MCF 10A (cell line): Measurements from ENCODE around the gene RRP1. TPM values are rescaled to one million over a fixed set of nuclear protein-coding genes. Genes with fewer than 3 reads are reported as not detected.
"Not testable (repeated sequence)": the region's sequence is repeated elsewhere in the genome, so short reads cannot be mapped to it uniquely, and the experiment has no call there.

ENCODE experiments used
- BruUV-seq: library from RNA; stranded (reverse); fragments of 400-500 nt; replicated peaks from 2 replicates; lab custom pipeline; 2021; lab: Mats Ljungman, UMichigan
- CTCF ChIA-PET: fragments of 300-600 bp; sonication (Branson Sonifier 250); formaldehyde crosslinking; extraction: SDS; loops from one replicate; lab custom pipeline; 2021; ENCODE audit warnings: antibody characterized with exemption, inconsistent platforms; lab: Yijun Ruan, JAX
- POLR2A ChIA-PET: fragments of 300-600, 350-650 bp; sonication (Branson Sonifier 250); formaldehyde crosslinking; extraction: SDS; loops from one replicate; lab custom pipeline; 2020; ENCODE audit warnings: antibody characterized with exemption, inconsistent platforms; lab: Yijun Ruan, JAX
- DNase-seq: peaks from one replicate; pipeline ENCODE4 v3.0.0-alpha.2; 2018; ENCODE audit not compliant: unreplicated experiment
- H3K27ac Mint-ChIP-seq: one replicate; pipeline ENCODE4 v1.8.0; 2022; ENCODE audit warnings: mild to moderate bottlenecking, low read depth, mixed read lengths; ENCODE audit not compliant: unreplicated experiment
- H3K27me3 Mint-ChIP-seq: one replicate; pipeline ENCODE4 v1.8.0; 2022; ENCODE audit warnings: mixed read lengths; ENCODE audit not compliant: insufficient read depth, unreplicated experiment
- H3K36me3 Mint-ChIP-seq: one replicate; pipeline ENCODE4 v1.8.0; 2022; ENCODE audit warnings: mild to moderate bottlenecking, moderate library complexity, mixed read lengths; ENCODE audit not compliant: insufficient read depth, unreplicated experiment
- H3K4me1 Mint-ChIP-seq: one replicate; pipeline ENCODE4 v1.8.0; 2022; ENCODE audit warnings: mixed read lengths; ENCODE audit not compliant: insufficient read depth, unreplicated experiment
- H3K4me3 Mint-ChIP-seq: one replicate; pipeline ENCODE4 v1.8.0; 2022; ENCODE audit warnings: mild to moderate bottlenecking, moderate library complexity, mixed read lengths; ENCODE audit not compliant: unreplicated experiment
- H3K9me3 Mint-ChIP-seq: one replicate; pipeline ENCODE4 v1.8.0; 2022; ENCODE audit warnings: mixed read lengths; ENCODE audit not compliant: unreplicated experiment
- intact Hi-C: fragments of 100-400 bp; cut with micrococcal nuclease; formaldehyde crosslinking; loops from 2 replicates; pipeline ENCODE4 v1.14.1; 2022
- total RNA-seq: library from RNA; stranded (reverse); gene quantifications from 2 replicates; pipeline ENCODE4 v1.2.3, GENCODE V29; 2022
- TF ChIP-seq, protein P1 (sequence below): fragments of 200-600 bp; IDR thresholded peaks from one replicate; pipeline ENCODE4 v1.8.0; 2022; ENCODE audit warnings: antibody characterized with exemption, mild to moderate bottlenecking; ENCODE audit not compliant: unreplicated experiment

RRP1 gene
- total RNA-seq, 1 experiment from 2014 or later: 56.0 TPM

DNA sequence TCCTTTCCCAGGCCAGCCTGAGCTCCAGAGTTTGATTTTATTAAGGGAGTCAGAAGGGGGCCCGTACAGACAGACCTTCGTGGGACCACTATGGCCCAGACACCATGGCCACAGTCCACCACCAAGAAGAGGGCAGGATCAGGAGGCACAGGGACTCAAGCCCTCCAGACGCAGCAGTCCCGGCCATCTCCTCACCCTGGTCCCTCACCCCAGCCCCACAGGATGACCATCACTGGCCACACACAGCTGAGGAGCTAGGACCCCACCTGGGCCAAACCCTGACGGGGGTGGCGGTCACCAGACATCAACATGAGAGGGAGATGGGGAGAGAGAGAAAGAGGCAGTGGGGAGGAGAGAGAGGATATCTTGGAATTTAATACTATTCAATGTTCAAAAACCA lies 46.5 kb downstream of the RRP1 start:
- TF ChIP-seq, protein P1, sequence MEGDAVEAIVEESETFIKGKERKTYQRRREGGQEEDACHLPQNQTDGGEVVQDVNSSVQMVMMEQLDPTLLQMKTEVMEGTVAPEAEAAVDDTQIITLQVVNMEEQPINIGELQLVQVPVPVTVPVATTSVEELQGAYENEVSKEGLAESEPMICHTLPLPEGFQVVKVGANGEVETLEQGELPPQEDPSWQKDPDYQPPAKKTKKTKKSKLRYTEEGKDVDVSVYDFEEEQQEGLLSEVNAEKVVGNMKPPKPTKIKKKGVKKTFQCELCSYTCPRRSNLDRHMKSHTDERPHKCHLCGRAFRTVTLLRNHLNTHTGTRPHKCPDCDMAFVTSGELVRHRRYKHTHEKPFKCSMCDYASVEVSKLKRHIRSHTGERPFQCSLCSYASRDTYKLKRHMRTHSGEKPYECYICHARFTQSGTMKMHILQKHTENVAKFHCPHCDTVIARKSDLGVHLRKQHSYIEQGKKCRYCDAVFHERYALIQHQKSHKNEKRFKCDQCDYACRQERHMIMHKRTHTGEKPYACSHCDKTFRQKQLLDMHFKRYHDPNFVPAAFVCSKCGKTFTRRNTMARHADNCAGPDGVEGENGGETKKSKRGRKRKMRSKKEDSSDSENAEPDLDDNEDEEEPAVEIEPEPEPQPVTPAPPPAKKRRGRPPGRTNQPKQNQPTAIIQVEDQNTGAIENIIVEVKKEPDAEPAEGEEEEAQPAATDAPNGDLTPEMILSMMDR: no peak
- intact Hi-C loops: no loop called here
- Mint-ChIP-seq H3K4me1 (no peaks in the 10 kb centered on the region), H3K9me3 (no peaks in the 10 kb centered on the region), H3K36me3 (no peaks in the 10 kb centered on the region), H3K27me3 (peaks cover 30% of the 10 kb centered on the region), H3K27ac (no peak overlapping the region), H3K4me3 (no peak overlapping the region)
- ChIA-PET CTCF (no interaction called here), POLR2A (no interaction called here)
- DNase-seq: no peak
- BruUV-seq: no TSS peak

DNA sequence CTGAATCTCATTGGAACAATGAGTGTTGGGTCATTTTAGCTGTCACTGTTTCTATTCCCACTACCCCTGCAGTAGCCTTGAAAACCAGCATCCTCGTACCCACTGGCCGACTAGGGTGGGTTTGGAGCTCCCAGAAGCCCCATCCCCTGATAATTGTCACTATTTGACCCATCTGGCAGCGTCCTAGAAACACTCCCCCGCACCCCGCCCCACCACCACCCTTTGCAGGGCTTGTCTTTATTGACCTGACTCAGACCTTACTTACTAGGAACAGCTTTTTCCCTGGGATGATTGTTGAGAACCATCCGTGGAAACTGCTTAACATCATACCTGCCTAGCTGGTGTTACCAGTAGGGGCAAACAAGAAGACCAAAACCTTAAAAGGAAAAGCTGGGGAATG lies 47.2 kb downstream of the RRP1 start:
- Mint-ChIP-seq H3K9me3 (no peaks in the 10 kb centered on the region), H3K27ac (no peak overlapping the region), H3K4me3 (no peak overlapping the region), H3K27me3 (peaks cover 27% of the 10 kb centered on the region), H3K36me3 (no peaks in the 10 kb centered on the region), H3K4me1 (no peaks in the 10 kb centered on the region)
- no peak for DNase-seq
- TF ChIP-seq, protein P1: no peak
- BruUV-seq: no TSS peak
- ChIA-PET POLR2A (interaction anchor here (0.8 kb wide), 1 partner anchor 12 kb away, joined by 5 read pairs; no protein-coding TSS in a partner anchor), CTCF (interaction anchor here (0.7 kb wide), 1 partner anchor 25 kb away, joined by 3 read pairs; no protein-coding TSS in a partner anchor)
- intact Hi-C loops: no loop called here

DNA sequence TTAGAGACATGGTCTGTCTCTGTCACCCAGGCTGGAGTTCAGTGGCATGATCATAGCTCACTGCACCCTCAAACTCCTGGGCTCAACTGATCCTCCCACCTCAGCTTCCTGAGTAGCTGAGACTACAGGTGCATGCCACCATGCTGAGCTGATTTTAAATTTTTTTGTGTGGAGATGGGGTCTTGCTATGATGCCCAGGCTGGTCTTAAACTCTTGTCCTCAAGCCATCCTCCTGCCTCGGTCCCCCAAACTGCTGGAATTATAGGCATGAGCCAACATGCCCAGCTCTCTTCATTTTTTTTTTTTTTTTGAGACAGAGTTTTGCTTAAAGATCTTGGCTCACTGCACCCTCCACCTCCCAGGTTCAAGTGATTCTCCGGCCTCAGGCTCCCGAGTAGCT lies 50.9 kb downstream of the RRP1 start:
- TF ChIP-seq, protein P1: no peak
- Mint-ChIP-seq H3K4me1 (no peaks in the 10 kb centered on the region), H3K36me3 (no peaks in the 10 kb centered on the region), H3K4me3 (no peak overlapping the region), H3K27me3 (peaks cover 27% of the 10 kb centered on the region), H3K27ac (no peak overlapping the region), H3K9me3 (no peaks in the 10 kb centered on the region)
- intact Hi-C loops: no loop called here
- DNase-seq: no peak
- CTCF ChIA-PET: no interaction called here
- no TSS peak for BruUV-seq
- POLR2A ChIA-PET: no interaction called here

DNA sequence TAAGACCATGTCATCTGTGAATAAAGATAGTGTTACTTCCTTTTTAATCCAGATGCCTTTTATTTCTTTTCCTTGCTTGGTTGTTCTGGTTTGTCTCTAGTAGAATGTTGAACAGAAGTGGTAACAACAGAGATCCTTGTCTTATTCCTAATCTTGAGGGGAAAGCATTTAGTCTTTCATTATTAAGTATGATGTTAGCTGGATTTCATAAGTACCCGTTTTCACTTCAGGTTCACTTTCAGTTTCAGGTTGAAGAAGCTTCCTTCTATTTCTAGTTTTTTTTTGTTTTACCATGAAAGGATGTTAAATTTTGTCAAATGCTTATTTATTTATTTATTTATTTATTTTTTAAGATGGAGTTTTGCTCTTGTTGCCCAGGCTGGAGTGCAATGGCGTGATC lies 53.4 kb downstream of the RRP1 start:
- Mint-ChIP-seq H3K27ac (no peak overlapping the region), H3K4me1 (no peaks in the 10 kb centered on the region), H3K9me3 (no peaks in the 10 kb centered on the region), H3K36me3 (no peaks in the 10 kb centered on the region), H3K27me3 (peaks cover 12% of the 10 kb centered on the region), H3K4me3 (no peak overlapping the region)
- no TSS peak for BruUV-seq
- ChIA-PET POLR2A (no interaction called here), CTCF (no interaction called here)
- TF ChIP-seq, protein P1: no peak
- DNase-seq: no peak
- intact Hi-C loops: no loop called here

DNA sequence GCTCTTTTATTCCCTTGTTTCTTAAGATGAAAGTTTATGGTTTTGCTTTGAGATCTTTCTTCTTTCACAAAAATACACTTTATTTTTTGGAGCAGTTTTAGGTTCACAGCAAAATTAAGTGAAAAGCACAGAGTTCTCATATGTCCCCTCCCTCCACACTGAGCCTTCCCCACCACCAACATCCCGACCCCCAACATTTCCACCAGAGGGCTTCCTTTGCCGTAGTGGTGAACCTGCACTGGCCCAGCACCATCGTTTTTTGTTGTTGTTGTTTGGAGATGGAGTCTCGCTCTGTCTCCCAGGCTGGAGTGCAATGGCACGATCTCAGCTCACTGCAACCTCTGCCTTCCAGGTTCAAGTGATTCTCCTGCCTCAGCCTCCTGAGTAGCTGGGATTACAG lies 55.5 kb downstream of the RRP1 start:
- CTCF ChIA-PET, BruUV-seq, intact Hi-C loops, H3K4me3 Mint-ChIP-seq, DNase-seq, H3K27me3 Mint-ChIP-seq, H3K36me3 Mint-ChIP-seq, POLR2A ChIA-PET, H3K27ac Mint-ChIP-seq, H3K4me1 Mint-ChIP-seq, H3K9me3 Mint-ChIP-seq: not testable (repeated sequence)
